GM19452 (cell line): ENCODE data around the gene TXNL4B.
A peak's percentile ranks its signal among the peaks of the same experiment; 100 is the strongest.

Experiments used
- ATAC-seq: cut with Tn5 transposase; IDR thresholded peaks from one replicate; pipeline ENCODE4 v1.9.1; 2021; ENCODE audit not compliant: unreplicated experiment

Gene TXNL4B

GRCh38 chr16:72112906-72113615 lies 19.6 kb upstream of the TXNL4B start:
- no peak for ATAC-seq

- no peak for ATAC-seq
These were observed 19.0 kb upstream of the TXNL4B start for GRCh38 chr16:72112452-72112792.

- no peak for ATAC-seq
These were observed 18.4 kb upstream of the TXNL4B start for GRCh38 chr16:72111657-72112451.

GRCh38 chr16:72110662-72111615 lies 17.5 kb upstream of the TXNL4B start:
- no peak for ATAC-seq

- ATAC-seq, result no peak
These were observed 16.6 kb upstream of the TXNL4B start for GRCh38 chr16:72109966-72110530.

GRCh38 chr16:72109300-72109699 lies 15.9 kb upstream of the TXNL4B start:
- no peak for ATAC-seq

GRCh38 chr16:72108353-72109102 lies 15.1 kb upstream of the TXNL4B start:
- no peak for ATAC-seq

GRCh38 chr16:72107371-72107770 lies 14.0 kb upstream of the TXNL4B start:
- ATAC-seq, result no peak

- no peak for ATAC-seq
These were observed 12.6 kb upstream of the TXNL4B start for GRCh38 chr16:72105978-72106377.

GRCh38 chr16:72104905-72105304 lies 11.5 kb upstream of the TXNL4B start:
- no peak for ATAC-seq

- no peak for ATAC-seq
These were observed 7.8 kb upstream of the TXNL4B start for GRCh38 chr16:72101195-72101594.

- peak; percentile 79 for ATAC-seq
These were observed 6.0 kb upstream of the TXNL4B start for GRCh38 chr16:72099377-72099818.

- no peak for ATAC-seq
These were observed 5.5 kb upstream of the TXNL4B start for GRCh38 chr16:72098936-72099335.

- no peak for ATAC-seq
These were observed 818 bp upstream of the TXNL4B start for GRCh38 chr16:72094266-72094610.

- ATAC-seq, result no peak
These were observed 480 bp downstream of the TXNL4B start for GRCh38 chr16:72092832-72093447.

- no peak for ATAC-seq
These were observed 2.2 kb downstream of the TXNL4B start for GRCh38 chr16:72091217-72091616.

- no peak for ATAC-seq
These were observed 8.4 kb downstream of the TXNL4B start for GRCh38 chr16:72085002-72085401.

- ATAC-seq, result no peak
These were observed 9.0 kb downstream of the TXNL4B start for GRCh38 chr16:72084445-72084844.

GRCh38 chr16:72083778-72084404 lies 9.5 kb downstream of the TXNL4B start:
- no peak for ATAC-seq
